Measurements from ENCODE around the gene ETV6.

- TF ChIP-seq CTCF (IDR thresholded peaks at IDR 0.05) (no peak), POLR2A (IDR thresholded peaks at IDR 0.05) (no peak)
These were observed 233.0 kb downstream of the ETV6 start for GRCh38 chr12:11882301-11883019.
